A204.1 (cell line): Measurements from ENCODE around the gene ERAL1.
"Not testable (repeated sequence)": the region's sequence is repeated elsewhere in the genome, so short reads cannot be mapped to it uniquely, and the experiment has no call there.

Source experiments
- FAIRE-seq: peaks from 2 replicates; lab custom pipeline; 2012; peaks lifted over from hg19 to GRCh38; lab: Jason Lieb, UNC

The ERAL1 gene

GRCh38 chr17:28879886-28880571 is 25.2 kb downstream of the ERAL1 start:
- FAIRE-seq = no peak

- no peak for FAIRE-seq
These were observed 25.7 kb downstream of the ERAL1 start for GRCh38 chr17:28880572-28880945.

GRCh38 chr17:28881533-28882056 is 26.8 kb downstream of the ERAL1 start:
- no peak for FAIRE-seq

GRCh38 chr17:28882154-28882895 is 27.5 kb downstream of the ERAL1 start:
- FAIRE-seq = no peak

GRCh38 chr17:28883967-28884702 is 29.3 kb downstream of the ERAL1 start:
- FAIRE-seq = no peak

- FAIRE-seq = no peak
These were observed 30.5 kb downstream of the ERAL1 start for GRCh38 chr17:28885363-28885762.

GRCh38 chr17:28885951-28886350 is 31.1 kb downstream of the ERAL1 start:
- FAIRE-seq = no peak

GRCh38 chr17:28887871-28888471 is 33.2 kb downstream of the ERAL1 start:
- FAIRE-seq = no peak

- FAIRE-seq = no peak
These were observed 34.0 kb downstream of the ERAL1 start for GRCh38 chr17:28888832-28889231.

- FAIRE-seq = no peak
These were observed 35.2 kb downstream of the ERAL1 start for GRCh38 chr17:28889996-28890395.

- FAIRE-seq = no peak
These were observed 36.4 kb downstream of the ERAL1 start for GRCh38 chr17:28891201-28891600.

- no peak for FAIRE-seq
These were observed 37.2 kb downstream of the ERAL1 start for GRCh38 chr17:28892024-28892423.

GRCh38 chr17:28893248-28894183 is 38.7 kb downstream of the ERAL1 start:
- FAIRE-seq = not testable (repeated sequence)

GRCh38 chr17:28895794-28896447 is 41.1 kb downstream of the ERAL1 start:
- FAIRE-seq = no peak

- no peak for FAIRE-seq
These were observed 41.7 kb downstream of the ERAL1 start for GRCh38 chr17:28896491-28896883.

- FAIRE-seq = no peak
These were observed 42.3 kb downstream of the ERAL1 start, which contains the start of gene FLOT2 for GRCh38 chr17:28896884-28897768. TSS of gene FLOT2 (minus strand) at chr17:28897733. CDS start at chr17:28897574, 159 bp downstream.

GRCh38 chr17:28897769-28898526 is 43.1 kb downstream of the ERAL1 start:
- FAIRE-seq = no peak

GRCh38 chr17:28898527-28898955 is 43.7 kb downstream of the ERAL1 start:
- no peak for FAIRE-seq
